ENCODE results near the gene COPE.

COPE gene

DNA sequence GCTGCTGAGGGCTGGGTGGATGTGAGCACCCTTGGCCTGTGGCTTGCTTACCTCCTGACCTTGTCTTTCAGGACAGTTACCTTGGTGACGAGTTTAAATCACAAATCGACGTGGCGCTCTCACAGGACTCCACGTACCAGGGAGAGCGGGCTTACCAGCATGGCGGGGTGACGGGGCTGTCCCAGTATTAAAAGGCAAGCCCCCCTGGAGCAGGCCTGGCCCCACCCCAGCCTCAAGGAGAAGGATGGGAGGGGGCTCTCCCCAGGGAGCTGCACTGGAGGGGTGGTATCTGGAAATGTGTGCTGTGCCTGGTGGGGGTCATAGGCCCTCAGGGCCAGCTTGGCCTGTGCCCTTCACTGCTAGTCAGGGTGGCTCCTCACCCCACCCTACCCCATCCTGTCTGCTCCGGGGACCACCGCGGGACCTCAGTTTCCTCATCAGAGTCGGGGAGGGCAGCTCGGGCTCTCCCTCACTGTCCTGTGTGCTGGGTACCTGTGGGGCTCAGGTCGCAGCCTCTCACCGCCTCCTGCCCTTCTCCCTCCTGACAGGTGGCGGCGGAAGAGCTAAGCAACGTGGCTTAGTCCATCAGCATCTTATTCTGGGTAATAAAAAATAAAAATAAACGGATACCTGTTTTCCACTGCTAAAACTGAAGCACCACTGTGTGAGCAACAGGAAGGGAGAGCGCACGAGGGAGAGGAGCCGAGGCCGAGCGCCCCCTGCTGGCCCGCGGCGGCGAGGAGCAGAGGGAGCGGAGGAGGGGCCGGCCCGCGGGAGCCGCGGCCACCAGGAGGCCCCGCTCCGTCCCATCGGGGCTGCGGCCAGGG is 53.0 kb downstream of the COPE start:
- no peaks in the 10 kb centered on the region for H3K4me1 ChIP-seq (ENCODE audit: control insufficient read depth, insufficient read depth, low read length)
- H3K27me3 ChIP-seq (ENCODE audit: control insufficient read depth, insufficient read depth, low read length) = no peaks in the 10 kb centered on the region
- no peaks in the 10 kb centered on the region for H3K9me3 ChIP-seq (ENCODE audit: control insufficient read depth, insufficient read depth, low read length)
- no peak overlapping the region for H3K9ac ChIP-seq (ENCODE audit: low read depth, low read length)
- H3K36me3 ChIP-seq (ENCODE audit: control insufficient read depth, insufficient read depth, low read length) = peaks cover 54% of the 10 kb centered on the region
- H3K4me3 ChIP-seq (ENCODE audit: low read depth, low read length) = no peak overlapping the region

DNA sequence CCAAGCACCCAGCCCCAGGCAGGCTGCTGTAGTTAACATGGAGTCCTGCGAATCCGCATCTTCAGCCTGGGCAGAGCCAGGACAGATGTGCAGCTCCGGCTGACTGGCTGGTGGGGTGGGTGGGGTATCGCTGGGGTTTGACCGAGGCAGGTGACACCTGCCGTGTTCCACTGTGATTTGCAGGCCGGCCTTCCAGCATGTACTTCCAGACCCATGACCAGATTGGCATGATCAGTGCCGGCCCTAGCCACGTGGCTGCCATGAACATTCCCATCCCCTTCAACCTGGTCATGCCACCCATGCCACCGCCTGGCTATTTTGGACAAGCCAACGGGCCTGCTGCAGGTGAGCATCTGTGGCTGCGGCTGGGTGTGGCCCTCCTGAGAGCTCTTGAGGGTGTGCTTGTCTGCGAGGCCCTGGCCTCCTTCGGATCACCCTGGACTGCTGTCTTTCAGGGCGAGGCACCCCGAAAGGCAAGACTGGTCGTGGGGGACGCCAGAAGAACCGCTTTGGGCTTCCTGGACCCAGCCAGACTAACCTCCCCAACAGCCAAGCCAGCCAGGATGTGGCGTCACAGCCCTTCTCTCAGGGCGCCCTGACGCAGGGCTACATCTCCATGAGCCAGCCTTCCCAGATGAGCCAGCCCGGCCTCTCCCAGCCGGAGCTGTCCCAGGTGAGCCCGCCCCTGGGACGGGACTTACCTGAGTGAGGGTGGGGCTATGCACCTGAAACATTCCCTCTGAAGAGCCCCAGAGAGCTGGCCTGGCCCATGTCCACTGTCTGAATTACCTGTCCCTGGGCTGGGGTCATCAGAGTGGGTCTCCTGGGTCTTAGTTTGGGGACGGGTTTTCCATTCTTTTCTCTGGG is 53.8 kb downstream of the COPE start:
- Histone ChIP-seq H3K36me3 (ENCODE audit: control insufficient read depth, insufficient read depth, low read length) (peaks cover 63% of the 10 kb centered on the region), H3K9me3 (ENCODE audit: control insufficient read depth, insufficient read depth, low read length) (no peaks in the 10 kb centered on the region), H3K27me3 (ENCODE audit: control insufficient read depth, insufficient read depth, low read length) (no peaks in the 10 kb centered on the region), H3K9ac (ENCODE audit: low read depth, low read length) (no peak overlapping the region), H3K4me1 (ENCODE audit: control insufficient read depth, insufficient read depth, low read length) (no peaks in the 10 kb centered on the region), H3K4me3 (ENCODE audit: low read depth, low read length) (no peak overlapping the region)

DNA sequence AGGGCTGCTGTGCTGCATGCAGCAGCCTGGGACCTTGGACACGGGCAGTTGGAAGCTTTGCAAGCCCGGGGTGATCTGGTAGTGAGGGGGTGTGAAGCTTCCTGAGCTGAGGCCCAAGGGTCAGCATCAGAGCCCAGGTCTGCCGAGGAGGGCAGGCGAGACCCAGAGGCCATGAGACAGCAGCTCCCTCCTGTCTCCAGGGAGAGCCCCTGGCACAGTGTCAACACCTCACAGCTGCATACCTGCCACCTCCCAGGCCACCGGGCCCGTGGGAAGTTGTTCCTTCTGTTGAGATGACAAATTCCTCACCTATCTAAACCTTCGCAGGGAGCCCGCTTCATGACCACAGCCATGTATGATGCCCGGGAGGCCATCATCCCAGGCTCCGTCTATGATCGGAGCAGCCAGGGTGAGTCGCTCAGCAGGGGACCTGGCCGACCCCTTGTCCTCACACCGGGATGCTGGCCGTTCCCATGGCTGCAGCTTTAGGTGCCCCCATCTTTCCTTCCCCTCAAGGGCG is 55.3 kb downstream of the COPE start:
- no peak overlapping the region for H3K4me3 ChIP-seq (ENCODE audit: low read depth, low read length)
- no peaks in the 10 kb centered on the region for H3K27me3 ChIP-seq (ENCODE audit: control insufficient read depth, insufficient read depth, low read length)
- no peaks in the 10 kb centered on the region for H3K4me1 ChIP-seq (ENCODE audit: control insufficient read depth, insufficient read depth, low read length)
- no peaks in the 10 kb centered on the region for H3K9me3 ChIP-seq (ENCODE audit: control insufficient read depth, insufficient read depth, low read length)
- no peak overlapping the region for H3K9ac ChIP-seq (ENCODE audit: low read depth, low read length)
- peaks cover 76% of the 10 kb centered on the region for H3K36me3 ChIP-seq (ENCODE audit: control insufficient read depth, insufficient read depth, low read length)

DNA sequence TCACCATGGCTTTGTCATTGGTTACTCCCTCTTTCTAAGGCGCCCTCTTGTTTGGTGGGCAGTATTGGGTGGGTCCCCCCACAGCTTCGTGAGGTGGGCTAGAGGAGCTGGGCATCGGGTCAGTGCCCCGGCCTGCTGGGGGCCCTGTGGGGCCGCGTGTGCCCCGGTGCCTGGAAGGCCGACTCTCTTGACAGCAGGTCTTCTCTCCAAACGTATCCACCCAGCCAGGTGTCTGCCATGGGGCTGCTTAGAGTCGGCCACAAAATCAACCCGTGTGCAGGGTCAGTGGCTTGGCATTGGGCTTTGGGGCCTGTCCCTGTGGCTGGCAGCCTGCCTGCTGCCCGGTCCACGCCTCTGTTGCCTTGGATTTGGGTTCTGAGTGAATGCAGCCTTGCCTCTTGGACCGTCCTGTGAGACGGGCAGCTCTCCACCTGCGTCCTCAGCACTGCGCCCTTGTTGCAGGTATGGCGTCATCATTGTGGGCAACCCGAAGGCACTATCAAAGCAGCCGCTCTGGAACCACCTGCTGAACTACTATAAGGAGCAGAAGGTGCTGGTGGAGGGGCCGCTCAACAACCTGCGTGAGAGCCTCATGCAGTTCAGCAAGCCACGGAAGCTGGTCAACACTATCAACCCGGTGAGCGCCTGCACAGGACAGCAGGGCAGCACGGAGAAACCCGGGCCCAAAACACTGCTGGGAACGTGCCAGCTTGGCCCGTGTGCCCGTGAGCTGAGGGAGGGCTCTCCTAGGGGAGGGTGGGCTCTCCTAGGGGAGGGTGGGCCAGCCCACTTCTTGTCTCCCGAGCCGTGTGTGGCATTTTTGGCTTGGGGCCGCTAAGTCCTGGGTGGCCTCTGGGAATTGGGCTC is 56.0 kb downstream of the COPE start:
- Histone ChIP-seq H3K4me3 (ENCODE audit: low read depth, low read length) (no peak overlapping the region), H3K9ac (ENCODE audit: low read depth, low read length) (no peak overlapping the region), H3K9me3 (ENCODE audit: control insufficient read depth, insufficient read depth, low read length) (no peaks in the 10 kb centered on the region), H3K27me3 (ENCODE audit: control insufficient read depth, insufficient read depth, low read length) (no peaks in the 10 kb centered on the region), H3K4me1 (ENCODE audit: control insufficient read depth, insufficient read depth, low read length) (no peaks in the 10 kb centered on the region), H3K36me3 (ENCODE audit: control insufficient read depth, insufficient read depth, low read length) (peaks cover 81% of the 10 kb centered on the region)

DNA sequence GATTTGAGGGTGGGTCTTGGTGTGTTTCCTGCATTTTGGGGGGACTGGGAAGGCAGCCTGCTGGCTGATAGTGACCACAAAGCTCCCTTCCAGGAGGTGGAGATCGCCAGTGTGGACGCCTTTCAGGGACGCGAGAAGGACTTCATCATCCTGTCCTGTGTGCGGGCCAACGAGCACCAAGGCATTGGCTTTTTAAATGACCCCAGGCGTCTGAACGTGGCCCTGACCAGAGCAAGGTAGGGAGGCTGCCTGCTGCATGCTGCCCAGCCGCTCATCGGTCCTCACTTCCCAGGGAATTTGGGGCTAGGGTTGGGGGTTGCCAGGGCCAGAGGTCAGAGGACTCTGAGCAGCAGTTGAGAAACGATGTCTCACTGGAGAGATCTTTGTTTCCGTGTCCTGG is 57.3 kb downstream of the COPE start:
- H3K4me1 ChIP-seq (ENCODE audit: control insufficient read depth, insufficient read depth, low read length) = no peaks in the 10 kb centered on the region
- H3K4me3 ChIP-seq (ENCODE audit: low read depth, low read length) = no peak overlapping the region
- no peaks in the 10 kb centered on the region for H3K27me3 ChIP-seq (ENCODE audit: control insufficient read depth, insufficient read depth, low read length)
- no peak overlapping the region for H3K9ac ChIP-seq (ENCODE audit: low read depth, low read length)
- H3K9me3 ChIP-seq (ENCODE audit: control insufficient read depth, insufficient read depth, low read length) = no peaks in the 10 kb centered on the region
- H3K36me3 ChIP-seq (ENCODE audit: control insufficient read depth, insufficient read depth, low read length) = peaks cover 80% of the 10 kb centered on the region

DNA sequence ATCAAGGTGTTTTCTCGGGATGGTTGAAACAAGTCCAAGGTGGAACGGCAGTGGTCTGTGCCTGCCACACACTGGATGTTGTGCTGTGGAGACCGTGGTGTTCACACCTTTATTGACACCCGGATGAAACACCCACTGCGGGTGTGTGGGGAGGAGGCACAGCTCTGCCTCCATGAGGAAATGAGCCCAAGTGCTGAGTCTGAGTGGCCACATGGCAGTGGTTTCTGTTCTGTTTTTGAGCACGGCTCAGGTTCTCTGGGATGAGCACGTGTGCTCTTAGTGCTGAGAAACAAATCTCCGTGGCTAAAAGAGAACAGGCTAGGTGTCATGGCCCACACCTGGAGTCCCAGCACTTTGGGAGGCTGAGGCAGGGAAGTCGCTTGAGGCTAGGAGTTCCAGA is 58.0 kb downstream of the COPE start:
- Histone ChIP-seq H3K4me3 (ENCODE audit: low read depth, low read length) (no peak overlapping the region), H3K27me3 (ENCODE audit: control insufficient read depth, insufficient read depth, low read length) (no peaks in the 10 kb centered on the region), H3K36me3 (ENCODE audit: control insufficient read depth, insufficient read depth, low read length) (peaks cover 87% of the 10 kb centered on the region), H3K9me3 (ENCODE audit: control insufficient read depth, insufficient read depth, low read length) (no peaks in the 10 kb centered on the region), H3K4me1 (ENCODE audit: control insufficient read depth, insufficient read depth, low read length) (no peaks in the 10 kb centered on the region), H3K9ac (ENCODE audit: low read depth, low read length) (no peak overlapping the region)

DNA sequence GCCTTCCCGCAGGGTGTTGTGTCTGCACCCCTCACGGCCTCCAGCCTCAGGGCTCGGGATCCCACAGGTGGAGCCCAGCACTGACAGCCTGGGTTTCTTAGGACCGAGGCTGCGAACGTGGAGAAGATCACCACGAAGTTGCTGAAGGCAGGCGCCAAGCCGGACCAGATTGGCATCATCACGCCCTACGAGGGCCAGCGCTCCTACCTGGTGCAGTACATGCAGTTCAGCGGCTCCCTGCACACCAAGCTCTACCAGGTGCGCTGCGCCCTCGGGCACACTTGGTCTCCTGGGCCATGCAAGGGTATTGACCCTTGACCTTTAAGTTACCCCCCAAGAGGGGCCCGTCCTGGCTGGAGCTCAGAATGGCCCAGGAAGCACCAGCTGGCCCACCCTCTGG is 58.5 kb downstream of the COPE start:
- no peaks in the 10 kb centered on the region for H3K27me3 ChIP-seq (ENCODE audit: control insufficient read depth, insufficient read depth, low read length)
- no peaks in the 10 kb centered on the region for H3K9me3 ChIP-seq (ENCODE audit: control insufficient read depth, insufficient read depth, low read length)
- H3K4me1 ChIP-seq (ENCODE audit: control insufficient read depth, insufficient read depth, low read length) = no peaks in the 10 kb centered on the region
- peaks cover 89% of the 10 kb centered on the region for H3K36me3 ChIP-seq (ENCODE audit: control insufficient read depth, insufficient read depth, low read length)
- no peak overlapping the region for H3K9ac ChIP-seq (ENCODE audit: low read depth, low read length)
- no peak overlapping the region for H3K4me3 ChIP-seq (ENCODE audit: low read depth, low read length)

DNA sequence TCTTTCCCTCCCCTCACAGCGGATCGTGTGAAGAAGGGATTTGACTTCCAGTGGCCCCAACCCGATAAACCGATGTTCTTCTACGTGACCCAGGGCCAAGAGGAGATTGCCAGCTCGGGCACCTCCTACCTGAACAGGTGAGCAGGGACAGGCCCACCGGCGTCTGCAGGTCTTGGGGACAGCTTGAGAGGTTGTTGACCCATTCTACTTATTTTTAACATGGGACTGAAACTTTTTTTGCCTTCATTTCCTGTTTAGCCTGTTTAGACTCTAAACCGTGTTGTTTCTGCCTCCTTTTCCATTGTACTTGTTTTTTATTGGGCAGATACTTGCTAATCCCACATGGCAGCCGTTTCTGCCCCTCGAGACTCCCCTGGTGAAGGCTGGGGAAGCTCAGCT is 58.9 kb downstream of the COPE start:
- Histone ChIP-seq H3K36me3 (ENCODE audit: control insufficient read depth, insufficient read depth, low read length) (peaks cover 89% of the 10 kb centered on the region), H3K4me3 (ENCODE audit: low read depth, low read length) (no peak overlapping the region), H3K27me3 (ENCODE audit: control insufficient read depth, insufficient read depth, low read length) (no peaks in the 10 kb centered on the region), H3K9me3 (ENCODE audit: control insufficient read depth, insufficient read depth, low read length) (no peaks in the 10 kb centered on the region), H3K4me1 (ENCODE audit: control insufficient read depth, insufficient read depth, low read length) (no peaks in the 10 kb centered on the region), H3K9ac (ENCODE audit: low read depth, low read length) (no peak overlapping the region)

DNA sequence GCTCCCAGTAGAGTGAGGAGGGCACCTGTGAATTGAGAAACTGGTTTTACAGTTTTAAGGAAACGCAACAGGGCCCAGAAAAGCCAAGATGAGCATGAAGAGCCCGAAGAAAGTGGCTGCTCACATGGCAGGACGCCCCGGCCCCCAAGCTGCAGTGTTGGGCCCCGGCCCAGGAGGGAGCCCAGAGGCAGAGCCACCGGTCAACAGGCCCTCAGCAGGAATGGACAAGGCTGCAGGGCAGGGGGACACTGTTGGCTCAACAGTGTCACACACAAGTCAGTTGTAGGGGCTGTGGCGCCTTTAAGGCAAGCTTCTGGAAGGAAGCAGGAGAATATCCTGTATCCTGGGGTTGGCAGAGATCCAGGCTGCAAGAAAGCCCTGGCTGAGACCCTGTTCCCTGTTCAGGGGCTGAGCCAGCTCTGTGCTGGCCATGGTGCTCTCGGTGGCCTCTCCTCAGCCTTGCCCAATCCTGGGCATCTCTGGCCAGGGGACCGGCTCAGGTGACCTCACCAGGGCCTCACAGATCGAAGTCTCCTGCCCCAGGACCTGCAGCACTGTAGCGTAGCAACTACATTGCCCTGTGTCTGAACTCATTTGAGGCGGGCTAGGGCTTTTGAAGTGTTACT is 59.4 kb downstream of the COPE start:
- H3K4me3 ChIP-seq (ENCODE audit: low read depth, low read length) = no peak overlapping the region
- H3K9me3 ChIP-seq (ENCODE audit: control insufficient read depth, insufficient read depth, low read length) = no peaks in the 10 kb centered on the region
- peaks cover 89% of the 10 kb centered on the region for H3K36me3 ChIP-seq (ENCODE audit: control insufficient read depth, insufficient read depth, low read length)
- no peak overlapping the region for H3K9ac ChIP-seq (ENCODE audit: low read depth, low read length)
- no peaks in the 10 kb centered on the region for H3K27me3 ChIP-seq (ENCODE audit: control insufficient read depth, insufficient read depth, low read length)
- H3K4me1 ChIP-seq (ENCODE audit: control insufficient read depth, insufficient read depth, low read length) = no peaks in the 10 kb centered on the region

DNA sequence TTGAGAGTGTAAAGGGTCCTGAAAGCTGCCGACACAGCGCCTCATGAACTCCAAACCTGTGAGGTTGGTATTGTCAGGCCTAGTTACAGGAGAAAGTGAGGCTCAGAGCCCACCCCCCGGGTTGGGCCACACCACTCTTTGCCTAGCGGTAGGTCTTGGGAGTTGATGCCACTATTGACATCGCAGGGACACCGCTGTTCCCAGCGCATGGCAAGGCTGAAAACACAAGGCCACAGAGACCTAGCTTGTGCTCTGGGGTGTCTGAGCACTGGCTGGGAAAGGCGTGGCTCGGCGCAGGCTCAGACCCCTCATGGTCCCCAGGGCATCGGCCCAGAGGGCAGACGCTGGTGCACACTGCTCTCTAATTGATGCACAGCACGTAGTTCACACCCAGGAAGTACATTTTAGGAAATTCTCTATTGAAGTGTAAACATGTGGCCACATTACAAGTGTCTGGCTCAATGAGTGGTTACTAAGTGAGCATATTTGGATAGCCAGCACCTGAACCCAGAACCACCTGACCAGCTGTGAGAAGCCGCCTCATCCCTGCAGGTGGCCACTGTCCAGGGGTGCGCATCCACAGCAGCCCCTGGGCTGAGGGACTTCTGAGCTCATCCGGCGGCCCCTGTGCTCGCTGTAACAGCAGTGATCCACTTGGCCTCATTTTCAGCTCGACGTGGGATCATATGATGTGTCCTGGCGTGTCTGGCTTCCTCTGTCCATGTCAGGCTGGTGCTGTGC is 60.1 kb downstream of the COPE start:
- H3K4me3 ChIP-seq (ENCODE audit: low read depth, low read length) = no peak overlapping the region
- peaks cover 94% of the 10 kb centered on the region for H3K36me3 ChIP-seq (ENCODE audit: control insufficient read depth, insufficient read depth, low read length)
- H3K9me3 ChIP-seq (ENCODE audit: control insufficient read depth, insufficient read depth, low read length) = no peaks in the 10 kb centered on the region
- H3K4me1 ChIP-seq (ENCODE audit: control insufficient read depth, insufficient read depth, low read length) = no peaks in the 10 kb centered on the region
- H3K9ac ChIP-seq (ENCODE audit: low read depth, low read length) = no peak overlapping the region
- H3K27me3 ChIP-seq (ENCODE audit: control insufficient read depth, insufficient read depth, low read length) = no peaks in the 10 kb centered on the region
